GM19328 (cell line): Measurements from ENCODE around the gene BPHL.
"Not testable (repeated sequence)": the region's sequence is repeated elsewhere in the genome, so short reads cannot be mapped to it uniquely, and the experiment has no call there.

ENCODE experiments used
- ATAC-seq: cut with Tn5 transposase; IDR thresholded peaks from one replicate; pipeline ENCODE4 v1.9.1; 2021; ENCODE audit warnings: mild to moderate bottlenecking, moderate library complexity; ENCODE audit not compliant: unreplicated experiment

Gene BPHL

DNA sequence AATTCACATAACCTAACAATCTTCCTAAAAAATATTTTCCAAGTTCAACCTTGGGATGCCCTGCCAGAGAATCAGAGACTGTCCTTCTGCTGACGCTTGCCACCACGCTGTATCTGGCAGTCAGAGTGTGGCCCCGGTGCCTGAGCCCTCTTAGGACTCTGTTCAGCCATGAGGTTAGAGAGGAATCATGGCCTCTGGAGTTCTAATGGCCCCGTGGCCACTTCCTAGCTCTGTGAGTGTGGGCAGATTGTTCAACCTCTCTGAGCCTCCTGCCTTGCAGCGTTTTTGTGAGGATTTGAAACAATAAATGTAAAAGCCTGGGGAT lies 2.2 kb downstream of the BPHL start:
- ATAC-seq, result no peak

DNA sequence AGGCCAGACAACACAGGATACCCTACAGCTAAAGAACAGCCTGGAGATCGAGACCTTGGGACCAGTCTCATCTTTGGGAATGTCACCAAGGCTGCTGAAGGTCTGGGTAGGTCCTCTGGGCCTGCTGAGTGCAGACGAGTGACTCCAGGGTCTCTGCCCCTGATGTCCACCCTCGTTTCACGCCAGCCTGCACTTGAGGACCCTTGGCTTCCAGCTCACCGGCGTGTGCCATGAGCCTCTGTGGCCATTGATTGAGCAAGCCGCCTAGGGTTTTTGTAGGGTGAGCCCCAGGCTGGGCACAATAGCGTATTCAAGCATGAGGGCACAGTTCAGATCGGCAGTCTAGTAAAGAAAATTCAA lies 4.3 kb downstream of the BPHL start:
- ATAC-seq, result no peak

DNA sequence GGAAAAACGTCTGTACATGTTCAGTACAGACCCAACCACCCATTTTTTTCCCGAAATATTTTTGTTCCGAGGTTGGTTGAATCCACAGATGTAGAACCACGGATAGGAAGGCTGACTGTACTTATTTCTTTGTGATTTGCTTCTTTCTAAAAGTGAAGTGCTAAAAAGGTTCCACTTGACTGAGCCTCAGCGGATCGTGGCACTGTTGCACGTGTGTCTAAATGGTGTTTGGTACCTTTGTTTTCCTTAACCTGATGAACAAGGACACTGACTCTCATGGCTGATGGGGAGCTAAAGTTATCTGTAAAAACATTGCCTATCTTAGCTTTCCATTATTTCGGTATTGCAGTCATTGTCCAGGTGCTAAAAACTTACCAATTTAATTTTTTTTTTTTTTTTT lies 6.2 kb downstream of the BPHL start:
- no peak for ATAC-seq

DNA sequence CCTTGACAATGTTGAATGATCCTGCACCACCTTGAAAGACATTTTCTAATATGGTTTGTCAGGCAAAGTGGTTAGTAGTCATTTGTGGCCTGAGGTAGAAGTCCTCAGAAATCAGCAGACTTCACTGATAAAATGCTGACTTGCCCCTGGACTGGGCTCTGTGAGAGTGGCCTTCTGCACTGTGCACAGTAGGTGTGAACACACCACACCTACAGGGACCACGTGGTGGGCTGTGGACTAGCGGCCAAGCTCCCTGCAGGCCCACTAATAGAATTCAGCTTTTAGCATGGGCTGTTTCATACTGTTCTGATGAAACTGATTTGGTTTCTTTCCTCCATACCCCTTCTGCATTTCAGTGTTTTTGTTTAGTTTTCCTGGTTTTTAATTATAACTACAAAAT lies 7.3 kb downstream of the BPHL start:
- ATAC-seq, result no peak

DNA sequence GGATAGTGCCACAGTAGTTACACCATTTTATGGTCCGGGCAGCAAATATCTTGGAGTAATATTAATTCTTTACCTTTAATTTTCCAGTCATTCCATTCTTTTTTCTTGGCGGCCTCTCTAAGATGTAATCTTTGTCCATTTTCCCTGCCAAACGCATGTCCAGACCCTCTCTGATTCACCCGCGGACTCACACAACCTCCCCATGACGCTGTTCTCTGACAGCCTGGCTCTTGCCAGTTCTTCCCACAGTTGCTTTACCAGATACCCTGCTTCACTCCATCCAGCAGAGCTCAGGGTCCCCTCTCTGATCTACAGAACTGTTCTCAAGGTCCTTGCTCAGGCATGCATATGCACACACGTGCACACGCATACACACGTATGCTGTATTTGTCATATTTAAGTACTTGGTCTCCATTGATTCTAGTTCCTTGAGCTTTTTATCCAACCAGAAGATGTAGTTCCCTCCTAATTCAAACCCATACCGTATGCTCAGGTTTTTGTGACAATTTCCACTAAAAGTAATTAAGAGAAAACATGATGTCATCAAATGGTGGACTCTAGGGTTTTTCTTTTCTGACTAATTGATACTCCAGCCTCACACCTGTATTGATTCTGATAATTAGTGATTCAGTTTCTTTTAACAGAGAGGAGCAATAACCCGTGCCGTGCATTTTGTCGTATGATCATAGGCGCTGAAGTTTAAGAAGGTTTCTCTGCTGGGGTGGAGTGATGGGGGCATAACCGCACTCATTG lies 10.0 kb downstream of the BPHL start:
- no peak for ATAC-seq

DNA sequence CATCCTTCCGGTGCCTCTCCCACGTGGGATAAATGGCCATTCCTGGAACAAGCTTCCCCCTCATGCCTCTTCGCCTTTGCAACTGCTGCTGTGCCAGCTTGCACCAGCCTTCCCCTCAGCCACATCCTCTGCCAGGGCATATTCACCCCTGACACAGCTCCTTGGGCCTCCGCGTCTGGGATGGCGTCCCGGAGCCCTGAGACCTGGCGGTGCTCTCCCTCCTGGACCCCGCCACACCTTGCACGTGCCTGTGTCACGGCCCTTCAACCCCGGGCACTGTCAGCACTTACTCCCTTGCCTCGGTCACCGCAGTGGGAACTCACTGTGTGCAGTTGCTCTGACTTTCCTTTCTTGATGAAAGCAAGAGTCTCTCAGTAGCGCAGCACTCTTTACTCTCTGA lies 13.2 kb downstream of the BPHL start:
- no peak for ATAC-seq

DNA sequence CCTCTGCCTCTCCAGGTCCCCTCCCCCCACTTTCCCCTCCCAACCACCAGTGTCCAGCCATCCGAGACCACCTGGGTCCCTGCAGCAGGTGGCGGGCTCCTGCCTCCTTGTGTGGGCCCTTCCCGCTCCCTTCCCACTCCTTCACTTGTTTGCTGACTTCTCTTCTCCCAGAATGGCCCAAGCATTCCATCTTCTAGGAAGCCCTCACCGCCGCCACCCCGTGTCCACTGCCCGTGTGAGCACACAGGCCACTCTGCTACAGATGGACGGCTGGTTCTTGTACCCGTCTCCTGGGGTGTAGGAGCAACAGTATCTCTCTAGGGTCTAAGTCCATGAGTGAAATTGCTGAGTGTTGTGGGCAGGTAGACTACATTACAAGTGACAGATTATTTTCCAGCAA lies 15.0 kb downstream of the BPHL start:
- no peak for ATAC-seq

DNA sequence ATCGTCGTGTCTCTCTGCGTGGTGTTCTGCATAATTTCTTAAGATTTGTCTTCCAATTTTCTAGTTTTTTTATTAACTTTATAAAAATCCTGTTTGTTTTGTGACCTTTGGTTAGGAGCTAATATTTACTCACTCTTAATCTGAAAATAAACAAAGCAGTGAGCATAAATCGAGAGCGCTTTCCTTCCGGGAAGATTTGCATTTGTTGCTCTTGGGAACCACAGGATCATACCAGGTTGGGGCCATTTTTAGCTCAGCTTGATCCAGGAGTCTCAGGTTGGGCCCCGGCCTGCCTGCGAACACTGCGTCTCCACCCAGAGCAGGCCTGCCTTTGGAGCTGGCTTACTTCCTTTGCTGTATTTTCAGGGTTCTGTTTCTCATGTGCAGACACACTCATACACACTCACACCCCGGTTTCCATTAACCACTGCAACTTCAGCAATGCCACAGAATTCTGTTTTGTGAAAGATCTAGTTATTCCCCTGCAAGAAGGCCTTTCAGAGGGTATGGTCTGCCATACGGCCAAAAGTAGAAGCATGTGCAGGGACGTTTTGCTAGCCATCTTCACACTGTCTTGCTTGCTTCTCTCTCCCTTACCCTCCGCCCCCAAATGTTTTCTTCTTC lies 17.3 kb downstream of the BPHL start:
- ATAC-seq, result no peak

DNA sequence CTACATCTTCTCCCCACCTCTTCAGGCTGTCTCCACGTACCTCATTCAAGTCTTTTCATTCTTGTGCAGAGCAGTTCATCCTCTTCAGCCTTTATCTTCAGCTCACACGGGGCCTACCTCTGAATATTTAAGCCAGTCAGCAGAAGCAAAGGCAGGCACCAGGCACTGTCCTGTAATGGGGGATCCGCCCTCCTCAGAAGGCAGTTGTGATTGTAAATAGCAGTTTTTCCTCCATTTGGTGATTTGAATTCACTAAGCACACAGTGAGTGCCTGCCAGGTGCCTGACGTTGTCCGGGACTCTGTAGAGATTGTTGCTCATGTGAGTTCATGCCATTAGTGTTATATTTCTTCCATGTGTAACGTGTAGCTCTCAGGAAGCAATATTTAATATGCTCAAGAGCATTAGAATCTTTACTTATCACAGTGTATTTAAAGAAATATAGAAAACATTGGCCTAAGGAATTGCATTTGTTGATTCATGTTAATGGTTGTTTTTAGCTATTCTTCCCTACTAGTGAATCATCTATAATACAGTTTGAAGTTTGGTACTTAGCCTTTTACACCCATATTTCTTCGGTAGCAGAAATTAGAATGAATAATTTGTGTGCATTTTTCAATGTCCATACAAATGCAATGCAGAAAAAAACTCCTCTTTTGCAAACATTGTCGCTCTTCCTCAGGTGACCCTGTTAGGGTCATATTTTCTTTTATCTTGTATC lies 17.9 kb downstream of the BPHL start:
- no peak for ATAC-seq

DNA sequence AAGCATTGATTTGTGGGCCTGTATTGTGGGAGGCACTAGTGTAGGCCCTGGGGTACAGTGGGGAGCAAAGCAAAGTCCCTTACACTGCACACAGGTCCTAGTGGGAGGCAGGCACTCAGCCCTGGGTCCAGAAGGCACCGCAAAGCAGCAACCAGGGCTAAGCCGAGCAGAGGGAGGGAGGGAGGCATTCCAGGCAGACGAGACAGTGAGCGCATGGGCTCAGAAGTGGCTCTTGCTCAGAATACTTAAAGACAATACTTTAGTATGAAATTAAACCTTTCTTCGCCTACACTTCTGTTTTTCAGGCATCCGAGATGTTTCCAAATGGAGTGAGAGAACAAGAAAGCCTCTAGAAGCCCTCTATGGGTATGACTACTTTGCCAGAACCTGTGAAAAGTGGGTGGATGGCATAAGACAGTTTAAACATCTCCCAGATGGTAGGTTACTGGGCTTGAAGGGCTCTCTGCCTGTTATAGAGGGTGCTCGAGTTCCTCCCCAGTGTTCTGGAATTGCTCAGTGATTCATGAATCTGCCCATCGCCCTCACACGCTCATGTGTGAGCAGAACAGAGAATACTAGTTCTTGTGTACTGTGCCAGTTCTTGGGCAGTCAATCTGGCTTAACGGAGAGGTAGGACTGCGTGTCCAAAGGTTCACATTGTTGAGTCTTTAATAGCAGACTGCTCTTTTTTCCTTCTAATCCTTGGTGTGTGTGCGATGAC lies 18.7 kb downstream of the BPHL start:
- ATAC-seq, result no peak

DNA sequence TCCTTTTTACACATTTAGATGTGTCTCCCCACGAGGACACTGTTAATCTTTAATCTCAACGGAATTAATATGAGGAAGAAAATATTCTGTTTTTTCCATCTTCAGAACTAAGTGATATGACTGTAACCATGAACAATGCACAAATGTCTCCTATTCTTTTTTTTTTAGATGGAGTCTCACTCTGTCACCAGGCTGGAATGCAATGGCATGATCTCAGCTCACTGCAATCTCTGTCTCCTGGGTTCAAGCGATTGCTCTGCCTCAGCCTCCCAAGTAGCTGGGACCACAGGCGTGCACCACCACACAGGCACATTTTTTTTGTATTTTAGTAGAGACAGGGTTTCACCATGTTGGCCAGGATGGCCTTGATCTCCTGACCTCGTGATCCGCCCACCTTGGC lies 19.4 kb downstream of the BPHL start:
- ATAC-seq, result not testable (repeated sequence)

DNA sequence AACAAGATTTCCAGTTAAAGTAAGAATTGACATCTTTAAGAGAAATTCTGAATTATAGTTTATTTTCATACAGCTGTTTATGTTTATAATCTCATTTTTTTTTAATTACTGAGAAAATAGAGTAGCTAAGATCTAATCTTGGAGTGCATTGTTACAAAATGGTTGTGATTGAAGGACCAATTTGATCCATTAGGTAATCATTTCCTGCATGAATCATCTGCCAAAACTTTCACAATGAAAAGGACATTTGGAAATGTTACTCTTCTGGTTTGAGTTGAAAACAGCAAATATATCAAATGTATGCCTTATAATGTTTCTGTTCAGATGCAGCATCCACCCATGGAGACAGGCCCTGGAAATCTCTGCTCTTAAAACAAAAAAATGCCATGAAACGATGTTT lies 19.8 kb downstream of the BPHL start:
- ATAC-seq, result no peak

DNA sequence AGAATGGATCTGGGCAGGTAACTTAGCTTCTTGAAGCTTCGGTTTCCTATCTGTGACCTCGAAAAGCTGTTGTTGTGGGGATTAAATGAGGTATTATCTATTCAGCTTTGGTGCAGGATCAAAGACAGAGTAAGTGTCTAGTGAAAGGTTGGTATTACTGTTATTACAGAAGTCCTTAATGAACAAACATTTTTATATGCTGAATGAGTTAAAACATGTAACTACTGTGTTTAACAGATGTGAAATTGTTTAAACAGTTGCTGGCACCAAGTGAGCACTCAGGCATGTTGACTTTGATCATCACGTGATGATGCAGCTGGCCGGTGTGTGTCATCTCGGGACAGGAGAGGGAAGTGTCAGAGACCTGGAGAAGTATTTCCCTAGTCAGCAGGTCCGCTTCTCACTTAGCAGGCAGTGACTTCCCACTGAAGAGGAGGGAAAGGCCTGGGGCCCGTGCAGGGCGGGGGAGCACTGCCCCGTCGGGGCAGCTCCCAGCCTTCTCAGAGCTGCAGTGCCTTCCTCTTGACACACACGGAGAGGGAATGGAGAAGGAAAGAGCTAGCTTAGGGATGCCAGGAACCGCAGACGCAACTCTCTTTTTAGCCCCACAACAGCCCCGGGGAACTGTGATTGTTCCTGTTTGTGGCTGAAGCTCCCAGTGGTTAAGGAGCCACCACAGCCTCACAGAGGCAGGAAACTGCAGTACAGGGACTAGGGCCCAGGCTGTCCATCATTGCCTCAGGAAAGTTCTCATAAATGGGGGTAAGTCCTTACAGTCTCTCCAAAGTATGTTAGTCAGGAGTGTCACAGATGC lies 20.8 kb downstream of the BPHL start:
- no peak for ATAC-seq

DNA sequence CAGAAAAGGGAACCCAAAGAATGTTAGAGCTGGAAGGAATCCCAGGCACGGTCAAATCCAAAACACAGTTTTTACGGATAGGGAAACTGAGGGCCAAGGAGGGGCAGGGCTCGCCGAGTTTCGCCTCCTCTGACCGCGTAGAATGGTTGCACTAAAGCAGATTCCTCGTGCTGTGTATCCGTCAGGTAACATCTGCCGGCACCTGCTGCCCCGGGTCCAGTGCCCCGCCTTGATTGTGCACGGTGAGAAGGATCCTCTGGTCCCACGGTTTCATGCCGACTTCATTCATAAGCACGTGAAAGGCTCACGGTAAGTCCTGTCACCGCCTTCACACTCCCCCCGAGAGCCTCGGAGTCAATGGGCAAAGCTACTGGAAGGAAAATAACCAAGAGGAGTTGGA lies 21.7 kb downstream of the BPHL start:
- no peak for ATAC-seq

DNA sequence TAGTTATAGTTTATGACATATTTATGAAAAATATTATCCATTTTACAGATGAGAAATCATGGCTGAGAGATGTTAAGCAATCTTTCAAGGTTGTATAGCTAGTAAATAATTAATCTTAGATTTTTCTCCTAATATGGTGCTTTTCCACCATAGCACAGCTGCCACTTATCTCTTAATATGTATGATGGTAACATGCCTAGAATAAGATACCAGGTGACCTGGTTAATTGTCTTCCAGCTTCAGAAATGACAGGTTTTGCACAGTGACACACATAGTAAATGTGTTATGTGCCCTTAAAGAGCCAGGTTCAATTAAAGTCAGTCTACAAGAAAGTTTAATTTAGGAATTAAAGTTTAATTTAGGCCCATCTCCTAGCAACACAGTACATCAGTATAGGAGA lies 24.0 kb downstream of the BPHL start:
- ATAC-seq, result no peak

DNA sequence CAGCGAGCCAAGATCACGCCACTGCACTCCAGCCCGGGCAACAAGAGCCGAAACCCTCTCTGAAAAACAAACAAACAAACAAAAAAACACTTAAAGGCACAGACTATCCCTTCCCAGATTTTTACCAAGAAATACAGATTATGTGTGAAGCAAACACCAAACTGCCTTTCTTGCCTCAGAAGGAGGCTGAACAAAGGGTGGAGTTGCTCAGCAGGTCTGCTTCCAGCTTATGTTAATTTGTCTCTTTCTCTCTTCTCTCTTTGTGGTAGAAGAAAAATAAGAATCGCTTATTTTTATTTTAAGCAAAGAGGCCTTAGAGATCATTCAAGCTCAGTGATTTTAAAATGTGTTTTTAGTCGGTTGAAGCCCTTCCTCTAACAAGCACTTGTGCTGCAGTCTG lies 24.6 kb downstream of the BPHL start:
- no peak for ATAC-seq

DNA sequence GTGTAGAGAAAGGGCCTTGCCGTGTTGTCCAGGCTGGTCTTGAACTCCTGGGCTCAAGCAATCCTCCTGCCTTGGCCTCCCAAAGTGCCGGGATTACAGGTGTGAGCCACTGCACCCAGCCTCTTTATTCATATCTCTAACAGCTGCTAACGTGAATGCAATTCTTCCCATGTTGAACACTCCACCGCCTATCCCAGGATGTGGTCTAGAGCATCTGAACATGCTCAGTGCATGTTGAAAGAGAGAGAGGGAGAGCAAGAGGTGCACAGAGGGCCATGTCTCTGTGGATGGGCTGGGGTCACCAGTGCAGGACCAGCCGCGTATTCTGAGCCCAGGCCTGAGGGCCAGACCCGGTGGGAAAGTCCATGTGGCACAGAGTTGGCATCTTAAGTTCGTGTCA lies 26.1 kb downstream of the BPHL start:
- no peak for ATAC-seq

DNA sequence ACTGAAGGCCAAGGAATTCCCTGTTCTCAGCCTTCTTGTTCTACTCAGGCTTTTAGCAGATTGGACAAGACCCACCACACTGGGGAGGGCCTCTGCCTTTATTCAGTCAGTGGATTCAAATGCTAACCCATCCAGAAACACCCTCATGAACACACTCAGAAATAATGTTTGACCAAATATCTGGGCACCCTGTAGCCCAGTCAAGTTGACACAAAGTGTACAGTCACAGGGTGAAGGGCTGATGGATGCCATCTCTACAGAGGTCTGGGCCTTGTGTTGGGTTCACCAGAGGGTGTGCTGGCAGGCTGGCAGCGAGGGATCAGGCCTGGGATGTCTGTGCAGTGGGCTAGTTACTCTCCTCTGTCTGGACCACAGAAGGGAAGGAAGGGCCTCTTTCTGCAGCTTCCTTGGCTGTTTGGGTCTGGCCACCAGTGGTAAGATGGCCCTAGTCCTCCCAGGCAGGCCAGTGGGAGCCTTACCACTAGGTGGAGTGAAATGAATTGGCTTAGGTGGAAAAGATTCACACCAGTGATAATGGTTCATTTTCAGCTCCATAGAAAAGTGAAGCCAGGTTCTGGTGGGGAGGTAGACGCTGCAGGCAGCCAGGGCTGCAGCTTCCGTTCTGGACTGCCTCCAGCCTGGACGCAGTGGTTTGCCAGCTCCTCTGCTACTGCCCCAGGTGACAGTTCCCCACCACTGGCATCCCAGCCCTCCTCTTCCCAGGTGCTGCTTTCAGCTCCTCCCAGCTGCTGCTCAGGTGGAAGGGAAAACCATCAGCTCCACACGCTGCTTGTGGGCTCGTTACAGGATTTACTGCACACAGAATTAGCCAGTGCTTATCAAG lies 29.6 kb downstream of the BPHL start:
- ATAC-seq, result no peak

DNA sequence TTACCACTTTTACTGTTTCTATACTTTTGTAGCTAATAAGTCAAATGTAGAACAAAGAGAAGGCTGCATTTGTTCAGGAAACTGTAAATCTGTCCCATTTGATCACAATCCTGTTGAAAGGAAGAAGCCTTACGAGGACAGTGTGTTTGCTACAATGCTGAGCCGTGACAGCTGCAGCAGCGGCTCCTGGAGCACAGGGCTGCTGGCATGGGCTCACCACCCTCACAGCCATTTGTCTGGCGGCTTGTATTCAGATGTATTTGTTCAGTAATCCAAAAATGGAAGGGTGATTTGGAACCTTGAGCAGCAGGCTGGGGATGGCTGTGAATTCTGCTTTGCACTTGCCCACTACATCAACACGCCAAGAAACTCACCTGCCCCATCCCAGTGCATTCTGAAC lies 33.2 kb downstream of the BPHL start:
- no peak for ATAC-seq

DNA sequence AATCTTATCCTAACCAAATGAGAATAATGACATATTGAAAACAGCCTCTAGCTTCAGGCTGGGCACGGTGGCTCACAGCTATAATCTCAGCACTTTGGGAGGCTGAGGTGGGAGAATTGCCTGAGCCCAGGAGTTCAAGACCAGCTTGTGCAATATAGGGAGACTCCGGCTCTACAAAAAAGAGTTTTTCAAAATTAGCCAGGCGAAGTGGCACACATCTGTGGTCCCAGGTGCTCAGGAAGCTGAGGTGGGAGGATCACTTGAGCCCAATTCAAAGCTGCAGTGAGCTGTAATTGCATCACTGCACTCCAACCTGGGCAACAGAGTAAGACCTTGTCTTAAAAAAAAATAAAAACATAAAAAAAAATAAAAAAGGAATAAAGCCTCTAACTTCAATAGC lies 34.2 kb downstream of the BPHL start:
- ATAC-seq, result no peak
